Measurements from ENCODE around the gene SIL1.
"Not testable (repeated sequence)": the region's sequence is repeated elsewhere in the genome, so short reads cannot be mapped to it uniquely, and the experiment has no call there.

SIL1 gene

GRCh38 chr5:139037732-139038131, 160.4 kb downstream of the SIL1 start:
- DNase-seq (ENCODE audit: low read depth in 2 of 2) = no peak

GRCh38 chr5:139036332-139036731, 161.8 kb downstream of the SIL1 start:
- DNase-seq (ENCODE audit: low read depth in 2 of 2) = not testable (repeated sequence)

- no peak for DNase-seq (ENCODE audit: low read depth in 2 of 2)
Observed at GRCh38 chr5:139027150-139027549, 171.0 kb downstream of the SIL1 start.

GRCh38 chr5:139025651-139026050, 172.5 kb downstream of the SIL1 start:
- DNase-seq (ENCODE audit: low read depth in 2 of 2) = no peak

GRCh38 chr5:139023286-139023685, 174.9 kb downstream of the SIL1 start:
- no peak for DNase-seq (ENCODE audit: low read depth in 2 of 2)

- no peak for DNase-seq (ENCODE audit: low read depth in 2 of 2)
Observed at GRCh38 chr5:139022528-139022927, 175.6 kb downstream of the SIL1 start.

- no peak for DNase-seq (ENCODE audit: low read depth in 2 of 2)
Observed at GRCh38 chr5:139021346-139021745, 176.8 kb downstream of the SIL1 start.

- no peak for DNase-seq (ENCODE audit: low read depth in 2 of 2)
Observed at GRCh38 chr5:139019880-139020279, 178.3 kb downstream of the SIL1 start.

GRCh38 chr5:139019211-139019610, 179.0 kb downstream of the SIL1 start:
- no peak for DNase-seq (ENCODE audit: low read depth in 2 of 2)

- DNase-seq (ENCODE audit: low read depth in 2 of 2) = no peak
Observed at GRCh38 chr5:139017624-139018023, 180.5 kb downstream of the SIL1 start.

GRCh38 chr5:139016186-139016585, 182.0 kb downstream of the SIL1 start:
- DNase-seq (ENCODE audit: low read depth in 2 of 2) = no peak

GRCh38 chr5:139014726-139015125, 183.4 kb downstream of the SIL1 start:
- DNase-seq (ENCODE audit: low read depth in 2 of 2) = no peak

GRCh38 chr5:139012176-139012575, 186.0 kb downstream of the SIL1 start:
- no peak for DNase-seq (ENCODE audit: low read depth in 2 of 2)

GRCh38 chr5:139011156-139011555, 187.0 kb downstream of the SIL1 start:
- DNase-seq (ENCODE audit: low read depth in 2 of 2) = not testable (repeated sequence)

GRCh38 chr5:139004374-139005307, 193.5 kb downstream of the SIL1 start:
- no peak for DNase-seq (ENCODE audit: low read depth in 2 of 2)

- no peak for DNase-seq (ENCODE audit: low read depth in 2 of 2)
Observed at GRCh38 chr5:138999674-139000073, 198.5 kb downstream of the SIL1 start.

- DNase-seq (ENCODE audit: low read depth in 2 of 2) = no peak
Observed at GRCh38 chr5:138998521-138998920, 199.6 kb downstream of the SIL1 start.

GRCh38 chr5:138996120-138996519, 202.0 kb downstream of the SIL1 start:
- no peak for DNase-seq (ENCODE audit: low read depth in 2 of 2)

GRCh38 chr5:138990986-138991590, 207.1 kb downstream of the SIL1 start:
- DNase-seq (ENCODE audit: low read depth in 2 of 2) = no peak

GRCh38 chr5:138989720-138990119, 208.4 kb downstream of the SIL1 start:
- no peak for DNase-seq (ENCODE audit: low read depth in 2 of 2)

- DNase-seq (ENCODE audit: low read depth in 2 of 2) = no peak
Observed at GRCh38 chr5:138986186-138986800, 211.9 kb downstream of the SIL1 start.

GRCh38 chr5:138985683-138986082, 212.5 kb downstream of the SIL1 start:
- no peak for DNase-seq (ENCODE audit: low read depth in 2 of 2)

- DNase-seq (ENCODE audit: low read depth in 2 of 2) = no peak
Observed at GRCh38 chr5:138985256-138985655, 212.9 kb downstream of the SIL1 start.
